ENCODE data around the gene C1QTNF8. TPM values are rescaled to one million over a fixed set of nuclear protein-coding genes. Genes with fewer than 3 reads are reported as not detected.

C1QTNF8 gene, protein sequence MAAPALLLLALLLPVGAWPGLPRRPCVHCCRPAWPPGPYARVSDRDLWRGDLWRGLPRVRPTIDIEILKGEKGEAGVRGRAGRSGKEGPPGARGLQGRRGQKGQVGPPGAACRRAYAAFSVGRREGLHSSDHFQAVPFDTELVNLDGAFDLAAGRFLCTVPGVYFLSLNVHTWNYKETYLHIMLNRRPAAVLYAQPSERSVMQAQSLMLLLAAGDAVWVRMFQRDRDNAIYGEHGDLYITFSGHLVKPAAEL
- total RNA-seq, result not detected in 2 replicates

DNA sequence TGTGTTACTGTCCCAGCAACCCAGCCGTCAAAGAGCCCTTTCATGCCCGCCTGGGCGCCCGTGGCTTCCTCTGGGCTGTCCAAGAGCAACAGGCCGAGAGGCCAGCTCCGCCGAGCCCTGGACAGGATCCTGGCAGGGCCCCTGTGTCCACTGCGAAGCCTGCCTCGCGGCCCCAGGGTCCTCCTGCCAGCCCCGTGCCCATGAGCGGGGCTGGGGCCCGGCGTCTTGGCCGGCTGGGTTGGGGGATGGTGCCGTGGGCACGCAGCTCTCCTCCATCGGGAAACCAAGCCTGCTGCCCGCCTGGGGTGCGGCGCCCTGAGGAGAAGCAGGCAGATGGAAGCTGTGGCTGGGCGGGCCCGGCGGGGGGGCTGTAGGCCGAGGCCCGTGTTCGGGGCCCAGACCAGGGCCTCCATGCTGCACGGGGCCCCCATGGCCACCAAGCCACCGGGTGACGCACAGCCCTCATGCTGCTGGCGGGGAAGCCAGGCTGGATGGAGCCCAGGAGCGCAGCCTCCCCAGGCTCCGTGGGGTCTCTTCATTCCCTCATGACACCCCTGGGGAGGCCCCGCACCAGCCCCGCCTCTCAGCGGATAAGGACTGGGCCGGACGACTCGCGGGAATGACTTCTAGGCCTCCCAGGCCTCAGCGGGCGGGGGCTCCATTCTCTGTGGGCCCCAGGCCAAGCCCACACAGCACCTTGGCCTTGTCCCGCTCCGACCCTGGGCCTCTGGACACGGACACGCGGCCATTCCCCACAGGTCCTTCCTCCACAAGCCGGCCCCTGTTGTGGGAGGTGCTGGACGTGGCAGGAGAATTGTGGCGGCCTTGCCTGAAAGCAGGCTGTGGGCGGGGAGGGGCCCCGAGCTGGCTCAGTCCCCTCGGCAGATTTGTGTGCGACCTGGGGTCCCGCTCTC lies at the start of gene C1QTNF8:
TSS of gene C1QTNF8 (minus strand) at position 76 of the 914 bp plus-strand sequence. CDS start 1,322 bp downstream, outside the sequence.

GRCh38 chr16:1072526-1073261 lies 23.4 kb downstream of the C1QTNF8 start, which contains the start of gene SSTR5:
Gene SSTR5, plus strand, starts transcription at chr16:1072747. Its CDS starts 6,122 bp downstream, at chr16:1078869.

Other genes starting within 250 kb of the C1QTNF8 start
- 5.1 and 10.0 TPM in 2 replicates for gene LMF1, start 125.3 kb downstream of the C1QTNF8 start, total RNA-seq
- not detected in 2 replicates for gene SOX8, start 114.5 kb downstream of the C1QTNF8 start, total RNA-seq
- not detected in 2 replicates for gene SSTR5, start 23.5 kb downstream of the C1QTNF8 start, total RNA-seq
- under 0.01 and 0.24 TPM in 2 replicates for gene CACNA1H, start 56.9 kb upstream of the C1QTNF8 start, total RNA-seq
- gene TPSG1, start 129.0 kb upstream of the C1QTNF8 start, total RNA-seq, result not detected in 2 replicates
- gene TPSB2, start 133.9 kb upstream of the C1QTNF8 start, total RNA-seq, result not detected in 2 replicates
- gene TPSAB1, start 144.5 kb upstream of the C1QTNF8 start, total RNA-seq, result not detected in 2 replicates
- gene TPSD1, start 159.8 kb upstream of the C1QTNF8 start, total RNA-seq, result not detected in 2 replicates
- gene UBE2I, start 213.4 kb upstream of the C1QTNF8 start, total RNA-seq, result 39.9 and 50.1 TPM in 2 replicates
- gene BAIAP3, start 237.4 kb upstream of the C1QTNF8 start, total RNA-seq, result 0.24 and 0.85 TPM in 2 replicates

Data from tracheal epithelial cell (primary cell).